22Rv1 (cell line): ENCODE measurements around the gene DENND6B.

ENCODE experiments used
- CTCF ChIP-seq: fragments of 450-650 bp; IDR thresholded peaks from 2 replicates; pipeline ENCODE4 v1.5.1; 2017; ENCODE audit warnings: mild to moderate bottlenecking
- ZFX ChIP-seq: fragments of 450-650 bp; IDR thresholded peaks from 2 replicates; pipeline ENCODE4 v1.6.1; 2017; ENCODE audit warnings: antibody characterized with exemption, borderline replicate concordance

- TF ChIP-seq CTCF (no peak), ZFX (no peak)
Observed at GRCh38 chr22:50285568-50286229, 41.1 kb downstream of the DENND6B start.
